MM.1S (cell line): ENCODE data around the gene ATG16L2.

ENCODE experiments used
- EZH2 ChIP-seq: fragments of 300-600 bp; sonication (generic); optimal IDR thresholded peaks from 2 replicates; pipeline ENCODE3; 2017; ENCODE audit warnings: low read depth, mild to moderate bottlenecking, antibody characterized with exemption, low read length, mixed read lengths
- EZH2phosphoT487 ChIP-seq: fragments of 300-600 bp; sonication (generic); IDR thresholded peaks from 2 replicates; pipeline ENCODE4 v1.6.1; 2018; ENCODE audit warnings: antibody characterized with exemption, low read length

- TF ChIP-seq EZH2phosphoT487 = no peak
- TF ChIP-seq EZH2 = no peak
These were observed 45.6 kb upstream of the ATG16L2 start for GRCh38 chr11:72768581-72768980.
